Measurements from ENCODE around the gene EGLN1.
"Not testable (repeated sequence)": the region's sequence is repeated elsewhere in the genome, so short reads cannot be mapped to it uniquely, and the experiment has no call there.

Gene EGLN1

DNA sequence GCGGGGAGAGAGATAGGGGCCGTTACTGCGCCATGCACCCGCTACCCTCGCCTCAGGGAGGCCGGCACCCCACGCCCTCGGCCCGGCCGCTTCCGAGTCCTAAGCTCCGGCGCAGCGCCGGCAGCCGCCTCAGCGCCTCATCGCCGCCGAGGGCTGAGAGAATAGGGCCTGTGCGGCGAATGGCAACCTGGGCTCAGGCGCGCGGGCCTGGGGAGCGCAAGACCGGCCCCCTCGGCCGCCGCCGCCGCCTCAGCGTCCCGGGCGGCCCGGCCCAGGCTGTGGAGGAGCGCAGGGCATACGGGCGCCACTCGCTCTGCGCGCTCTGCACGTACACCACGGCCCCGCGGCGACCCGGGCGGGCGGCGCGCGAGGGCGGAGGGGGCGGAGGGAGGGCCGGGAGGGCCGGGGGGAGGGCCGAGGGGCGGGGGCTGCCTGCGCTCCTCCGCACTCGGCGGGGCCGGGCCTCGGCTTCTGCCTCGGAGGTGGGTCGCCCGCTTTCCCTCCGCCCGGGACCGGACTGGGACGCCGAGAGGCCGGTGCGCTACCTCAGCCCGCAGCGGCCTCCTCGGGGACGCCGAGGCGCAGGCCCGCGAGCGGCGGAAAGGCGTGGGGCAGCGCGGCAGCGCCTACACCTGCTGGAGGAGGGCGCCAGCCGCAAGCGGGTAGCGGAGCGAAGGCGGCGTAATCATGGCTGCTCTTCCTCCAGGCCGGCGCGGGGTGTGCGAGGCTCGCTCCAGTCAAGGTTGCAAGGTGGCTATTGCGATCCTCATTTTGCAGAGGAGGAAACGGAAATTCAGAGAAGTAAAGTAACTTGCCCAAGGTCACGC lies at the start of gene EGLN1:
Gene EGLN1, minus strand, starts transcription at position 317 of the 827 bp plus-strand sequence. CDS start 399 bp downstream, outside the sequence.
- peak; percentile 85 for DNase-seq (ENCODE audit: low read depth, low spot score)

DNA sequence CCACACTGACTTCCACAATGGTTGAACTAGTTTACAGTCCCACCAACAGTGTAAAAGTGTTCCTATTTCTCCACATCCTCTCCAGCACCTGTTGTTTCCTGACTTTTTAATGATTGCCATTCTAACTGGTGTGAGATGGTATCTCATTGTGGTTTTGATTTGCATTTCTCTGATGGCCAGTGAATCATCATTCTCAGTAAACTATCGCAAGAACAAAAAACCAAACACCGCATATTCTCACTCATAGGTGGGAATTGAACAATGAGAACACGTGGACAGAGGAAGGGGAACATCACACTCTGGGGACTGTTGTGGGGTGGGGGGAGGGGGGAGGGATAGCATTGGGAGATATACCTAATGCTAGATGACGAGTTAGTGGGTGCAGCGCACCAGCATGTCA lies 49.4 kb upstream of the EGLN1 start:
- DNase-seq (ENCODE audit: low read depth, low spot score), result not testable (repeated sequence)

- not testable (repeated sequence) for DNase-seq (ENCODE audit: low read depth, low spot score)
These were observed 48.9 kb upstream of the EGLN1 start for GRCh38 chr1:231471027-231471426.

DNA sequence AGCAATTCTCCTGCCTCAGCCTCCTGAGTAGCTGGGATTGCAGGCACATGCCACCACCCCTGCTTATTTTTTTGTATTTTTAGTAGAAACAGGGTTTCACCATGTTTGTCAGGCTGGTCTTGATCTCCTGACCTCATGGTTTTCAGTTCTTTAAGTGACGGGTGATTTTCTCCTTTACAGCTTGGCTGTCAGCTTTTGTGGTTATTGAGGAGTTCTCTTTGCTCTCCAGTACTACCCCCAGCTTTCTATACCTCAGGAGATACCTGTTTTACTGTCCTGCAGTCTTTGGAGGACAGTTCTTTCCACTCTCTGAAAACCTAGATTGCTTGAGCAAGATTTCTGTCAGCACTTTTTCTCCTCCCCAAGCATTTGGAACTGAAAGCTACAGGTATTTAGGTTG lies 45.9 kb upstream of the EGLN1 start:
- DNase-seq (ENCODE audit: low read depth, low spot score), result no peak

DNA sequence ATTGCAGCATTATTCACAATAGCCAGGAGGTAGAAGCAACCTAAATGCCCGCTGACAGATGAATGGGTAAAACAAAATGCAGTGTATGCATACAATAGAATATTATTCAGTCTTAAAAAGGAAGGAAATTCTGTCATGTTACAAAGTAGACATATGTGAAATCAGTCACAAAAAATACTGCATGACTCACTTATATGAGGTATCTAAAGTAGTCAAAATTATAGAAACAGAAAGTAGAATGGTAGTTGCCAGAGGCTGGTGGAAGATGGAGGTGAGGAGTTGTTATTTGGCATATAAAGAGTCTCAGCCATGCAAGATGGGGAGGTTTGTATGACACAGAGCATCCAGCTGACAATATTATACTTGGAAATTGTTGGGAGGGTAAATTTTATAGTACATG lies 43.0 kb upstream of the EGLN1 start:
- DNase-seq (ENCODE audit: low read depth, low spot score), result no peak

GRCh38 chr1:231463541-231463940 lies 41.5 kb upstream of the EGLN1 start:
- DNase-seq (ENCODE audit: low read depth, low spot score), result no peak

DNA sequence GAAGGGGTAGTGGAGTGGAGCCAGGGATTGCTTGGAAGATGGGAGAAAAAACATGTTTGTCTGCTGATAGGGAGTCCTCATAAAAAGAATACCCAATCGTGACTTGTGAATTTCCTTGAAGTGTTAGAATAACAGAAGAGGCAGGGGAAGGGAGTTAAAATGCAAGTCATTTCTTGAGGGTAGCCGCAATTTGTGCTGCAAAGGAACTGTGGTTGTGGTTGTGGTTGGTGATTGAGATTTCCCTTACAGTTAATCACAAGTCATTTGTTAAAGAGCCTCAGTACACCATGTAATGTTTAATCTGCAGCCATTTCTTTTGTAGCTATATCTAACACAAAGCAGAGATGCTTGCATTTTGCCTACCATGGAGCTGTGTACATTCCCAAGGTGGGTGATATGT lies 38.5 kb upstream of the EGLN1 start:
- DNase-seq (ENCODE audit: low read depth, low spot score), result no peak

- not testable (repeated sequence) for DNase-seq (ENCODE audit: low read depth, low spot score)
These were observed 37.4 kb upstream of the EGLN1 start for GRCh38 chr1:231459438-231459837.

DNA sequence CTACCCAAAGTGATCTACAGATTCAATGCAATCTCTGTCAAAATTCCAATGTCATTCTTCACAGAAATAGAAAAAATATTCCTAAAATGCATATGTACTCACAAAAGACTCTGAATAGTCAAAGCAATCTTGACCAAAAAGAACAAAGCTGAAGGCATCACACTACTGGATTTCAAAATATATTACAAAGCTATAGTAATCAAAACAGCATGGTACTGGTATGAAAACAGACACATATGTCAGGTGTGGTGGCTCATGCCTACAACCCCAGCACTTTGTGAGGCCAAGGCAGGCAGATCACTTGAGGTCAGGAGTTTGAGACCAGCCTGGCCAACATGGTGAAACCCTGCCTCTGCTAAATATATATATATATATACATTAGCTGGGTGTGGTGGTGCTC lies 35.9 kb upstream of the EGLN1 start:
- not testable (repeated sequence) for DNase-seq (ENCODE audit: low read depth, low spot score)

DNA sequence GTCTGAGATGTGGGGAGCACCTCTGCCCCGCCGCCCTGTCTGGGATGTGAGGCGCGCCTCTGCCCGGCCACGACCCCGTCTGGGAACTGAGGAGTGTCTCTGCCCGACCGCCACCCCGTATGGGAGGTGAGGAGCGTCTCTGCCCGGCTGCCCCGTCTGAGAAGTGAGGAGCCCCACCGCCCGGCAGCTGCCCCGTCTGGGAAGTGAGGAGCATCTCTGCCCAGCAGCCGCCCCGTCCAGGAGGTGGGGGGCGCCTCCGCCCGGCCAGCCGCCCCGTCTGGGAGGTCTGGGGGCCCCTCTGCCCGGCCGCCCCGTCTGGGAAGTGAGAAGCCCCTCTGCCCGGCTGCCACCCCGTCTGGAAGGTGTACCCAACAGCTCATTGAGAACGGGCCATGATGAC lies 32.0 kb upstream of the EGLN1 start:
- DNase-seq (ENCODE audit: low read depth, low spot score), result not testable (repeated sequence)

DNA sequence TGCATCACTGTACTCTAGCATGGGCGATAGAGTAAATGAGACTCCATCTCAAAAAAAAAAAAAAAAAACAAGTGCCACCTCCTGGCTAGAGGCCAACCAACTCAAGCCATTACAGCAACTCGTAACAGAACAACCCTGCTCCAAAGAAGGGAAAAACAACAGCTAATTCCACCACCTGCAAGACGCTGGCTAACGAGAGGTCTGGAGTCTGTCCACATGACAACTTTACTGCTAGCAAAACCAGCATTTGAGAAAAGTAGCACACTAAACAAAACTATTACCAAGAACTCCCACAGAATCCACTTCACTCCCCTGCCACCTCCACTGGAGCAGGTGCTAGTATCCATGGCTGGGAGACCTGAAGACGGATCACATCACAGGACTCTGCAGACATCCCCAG lies 24.1 kb upstream of the EGLN1 start:
- DNase-seq (ENCODE audit: low read depth, low spot score), result peak; percentile 14

- DNase-seq (ENCODE audit: low read depth, low spot score), result no peak
These were observed 22.0 kb upstream of the EGLN1 start for GRCh38 chr1:231444059-231444458.

- no peak for DNase-seq (ENCODE audit: low read depth, low spot score)
These were observed 21.3 kb upstream of the EGLN1 start for GRCh38 chr1:231443363-231443762.

DNA sequence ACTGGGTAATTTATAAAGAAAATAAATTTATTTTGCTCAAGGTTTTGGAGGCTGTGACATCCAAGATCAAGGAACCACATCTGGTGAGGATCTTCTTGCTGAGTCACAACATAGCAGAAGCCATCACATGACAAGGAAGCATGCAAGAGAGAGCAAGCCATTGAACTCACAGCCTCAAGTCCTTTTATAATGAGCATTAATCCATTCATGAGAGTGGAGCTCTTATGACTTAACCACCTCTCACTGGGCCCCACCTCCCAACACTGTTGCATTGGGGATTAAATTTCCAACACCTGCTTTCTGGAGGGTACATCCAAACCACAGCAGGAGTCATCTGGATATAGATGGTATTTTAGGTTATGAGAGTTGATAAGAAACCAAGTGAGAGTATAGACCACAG lies 20.6 kb upstream of the EGLN1 start:
- no peak for DNase-seq (ENCODE audit: low read depth, low spot score)

- DNase-seq (ENCODE audit: low read depth, low spot score), result no peak
These were observed 10.9 kb upstream of the EGLN1 start for GRCh38 chr1:231432996-231433395.

DNA sequence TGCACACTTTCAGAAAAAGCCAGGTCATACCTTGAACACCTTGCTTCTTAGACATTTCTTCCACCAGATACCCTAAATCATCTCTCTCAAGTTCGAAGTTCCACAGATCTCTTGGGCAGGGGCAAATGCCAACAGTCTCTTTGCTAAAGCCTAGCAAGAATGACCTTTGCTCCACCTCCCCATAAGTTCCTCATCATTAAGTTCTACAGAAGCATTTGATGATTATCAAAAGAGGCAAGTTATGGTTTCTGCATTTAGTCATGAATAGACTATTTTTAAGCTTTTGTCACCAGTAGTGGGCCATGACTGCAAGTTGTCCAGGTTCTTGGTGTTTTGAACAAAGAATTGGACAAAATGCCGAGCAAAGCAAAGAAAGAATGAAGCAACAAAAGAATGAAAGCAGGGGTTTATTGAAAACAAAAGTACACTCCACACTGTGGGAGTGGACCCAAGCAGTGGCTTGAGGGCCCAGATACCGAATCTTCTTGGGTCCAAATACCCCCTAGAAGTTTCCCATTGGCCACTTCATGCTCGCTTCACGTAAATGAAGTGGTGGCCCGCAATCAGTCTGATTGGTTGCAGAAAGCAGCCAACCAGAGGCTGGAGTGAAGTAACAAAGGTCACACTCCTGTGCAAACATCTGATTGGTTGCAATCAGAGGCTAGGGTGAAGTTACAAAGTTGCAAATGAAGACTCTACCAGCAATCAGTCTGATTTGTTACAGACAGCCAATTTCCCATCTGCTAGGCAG lies 9.8 kb upstream of the EGLN1 start:
- DNase-seq (ENCODE audit: low read depth, low spot score), result no peak

DNA sequence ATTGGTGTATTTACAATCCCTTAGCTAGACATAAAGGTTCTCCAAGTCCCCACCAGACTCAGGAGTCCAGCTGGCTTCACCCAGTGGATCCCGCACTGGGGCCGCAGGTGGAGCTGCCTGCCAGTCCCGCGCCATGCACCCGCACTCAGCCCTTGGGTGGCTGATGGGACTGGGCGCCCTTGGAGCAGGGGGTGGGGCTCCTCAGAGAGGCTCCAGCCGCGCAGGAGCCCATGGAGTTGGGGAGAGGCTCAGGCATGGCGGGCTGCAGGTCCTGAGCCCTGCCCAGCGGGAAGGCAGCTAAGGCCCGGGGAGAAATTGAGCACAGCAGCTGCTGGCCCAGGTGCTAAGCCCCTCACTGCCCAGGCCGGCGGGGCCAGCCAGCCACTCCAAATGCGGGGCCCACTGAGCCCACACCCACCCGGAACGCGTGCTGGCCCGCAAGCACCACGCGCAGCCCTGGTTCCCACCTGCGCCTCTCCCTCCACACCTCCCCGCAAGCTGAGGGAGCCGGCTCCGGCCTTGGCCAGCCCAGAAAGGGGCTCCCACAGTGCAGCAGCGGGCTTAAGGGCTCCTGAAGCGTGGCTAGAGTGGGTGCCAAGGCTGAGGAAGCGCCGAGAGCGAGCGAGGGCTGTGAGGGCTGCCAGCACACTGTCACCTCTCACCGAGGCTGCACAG lies 8.7 kb upstream of the EGLN1 start:
- not testable (repeated sequence) for DNase-seq (ENCODE audit: low read depth, low spot score)

- no peak for DNase-seq (ENCODE audit: low read depth, low spot score)
These were observed 6.3 kb upstream of the EGLN1 start for GRCh38 chr1:231428377-231428776.

GRCh38 chr1:231424950-231425805 lies 3.1 kb upstream of the EGLN1 start:
- DNase-seq (ENCODE audit: low read depth, low spot score), result no peak

DNA sequence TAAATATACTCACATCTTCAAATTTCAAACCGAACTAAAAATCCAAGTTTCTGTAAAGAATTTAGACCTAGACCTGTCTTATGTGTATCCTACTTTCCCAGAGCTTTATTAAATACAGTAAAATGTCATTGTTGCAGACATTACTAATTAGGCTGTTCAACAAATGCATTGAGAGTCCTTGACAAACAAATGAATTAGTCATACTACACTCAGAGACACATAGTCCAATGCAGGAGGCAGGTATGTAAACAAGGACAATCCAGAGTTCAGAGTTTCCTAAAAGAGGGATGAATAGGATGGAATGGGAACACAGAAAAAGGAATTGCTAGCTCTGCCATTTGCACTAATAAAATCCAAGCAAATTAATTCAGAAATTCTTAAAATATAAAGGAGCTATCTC lies 1.6 kb upstream of the EGLN1 start:
- DNase-seq (ENCODE audit: low read depth, low spot score), result no peak

DNA sequence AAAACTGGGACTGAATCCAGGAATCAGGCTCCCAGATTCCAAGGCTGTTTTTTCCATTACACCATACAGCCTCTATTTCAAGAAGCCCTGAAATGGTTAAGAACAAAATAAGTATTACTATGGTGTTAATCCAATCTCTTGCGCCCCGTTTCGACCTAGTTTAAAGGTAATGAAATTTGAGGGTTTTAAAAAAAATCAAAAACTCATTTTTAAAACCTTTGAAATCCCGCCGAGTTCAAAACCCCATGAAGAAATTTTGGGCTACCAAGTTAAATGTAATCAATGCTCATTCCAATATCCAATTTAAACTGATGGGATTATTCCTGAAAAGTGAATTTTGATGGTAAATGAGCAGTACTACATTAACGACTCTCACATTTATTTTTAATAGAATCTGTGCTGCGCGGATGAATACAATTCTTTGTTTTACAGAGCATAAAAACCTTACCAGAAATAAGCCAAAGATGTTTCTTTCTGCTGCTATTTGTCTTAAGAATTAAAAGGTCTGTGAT lies 767 bp upstream of the EGLN1 start:
- no peak for DNase-seq (ENCODE audit: low read depth, low spot score)

All from ELF-1 (cell line).